GM20000 (cell line): Measurements from ENCODE around the gene PPP1R26.

Experiments
- DNase-seq: peaks from one replicate; pipeline ENCODE4 v3.0.0; 2012; ENCODE audit warnings: low spot score
- CTCF ChIP-seq: IDR thresholded peaks from 2 replicates; pipeline ENCODE4 v1.5.1; 2012; ENCODE audit warnings: mild to moderate bottlenecking, control low read depth; ENCODE audit errors: extremely low read depth, missing control alignments

Gene PPP1R26

GRCh38 chr9:135471791-135472640 is 7.6 kb upstream of the PPP1R26 start:
- DNase-seq, result no peak
- no peak for TF ChIP-seq CTCF

GRCh38 chr9:135473972-135474543 is 5.5 kb upstream of the PPP1R26 start:
- DNase-seq, result no peak
- no peak for TF ChIP-seq CTCF

DNA sequence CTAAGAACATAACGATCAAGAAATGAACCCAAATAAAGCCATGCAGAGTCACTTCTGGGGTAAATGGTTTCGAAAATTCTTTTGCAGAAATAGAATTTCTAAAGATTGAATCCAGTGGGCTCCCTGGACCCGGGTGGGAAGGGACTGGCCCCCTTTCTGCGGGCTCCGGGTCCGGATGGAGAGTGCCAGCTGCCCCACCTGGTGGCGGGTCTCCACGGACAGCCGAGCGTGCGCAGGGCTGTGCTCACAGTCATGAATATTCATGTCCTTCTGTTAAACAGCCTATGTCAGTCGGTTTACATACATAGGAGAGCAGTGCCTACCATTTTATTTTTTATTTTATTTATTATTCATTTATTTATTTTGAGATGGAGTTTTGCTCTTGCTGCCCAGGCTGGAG is 4.7 kb upstream of the PPP1R26 start:
- no peak for DNase-seq
- peak; percentile 10 for TF ChIP-seq CTCF

- no peak for TF ChIP-seq CTCF
- DNase-seq, result no peak
Measured at GRCh38 chr9:135476561-135477355, 2.8 kb upstream of the PPP1R26 start.

- DNase-seq, result no peak
- TF ChIP-seq CTCF, result no peak
Measured at GRCh38 chr9:135478191-135478590, 1.4 kb upstream of the PPP1R26 start.

GRCh38 chr9:135478829-135479468 is 633 bp upstream of the PPP1R26 start:
- DNase-seq, result peak; percentile 41
- no peak for TF ChIP-seq CTCF
